22Rv1 (cell line): ENCODE measurements around the gene CACNA1F.

Source experiments
- H3K27ac ChIP-seq: fragments of 450-650 bp; 2 replicates; pipeline ENCODE4 v1.5.1; 2017
- ZFX ChIP-seq: fragments of 450-650 bp; IDR thresholded peaks from 2 replicates; pipeline ENCODE4 v1.6.1; 2017; ENCODE audit warnings: antibody characterized with exemption, borderline replicate concordance
- TF ChIP-seq, protein P1 (sequence below): fragments of 450-650 bp; IDR thresholded peaks from 2 replicates; pipeline ENCODE4 v1.5.1; 2017; ENCODE audit warnings: mild to moderate bottlenecking

Gene CACNA1F

DNA sequence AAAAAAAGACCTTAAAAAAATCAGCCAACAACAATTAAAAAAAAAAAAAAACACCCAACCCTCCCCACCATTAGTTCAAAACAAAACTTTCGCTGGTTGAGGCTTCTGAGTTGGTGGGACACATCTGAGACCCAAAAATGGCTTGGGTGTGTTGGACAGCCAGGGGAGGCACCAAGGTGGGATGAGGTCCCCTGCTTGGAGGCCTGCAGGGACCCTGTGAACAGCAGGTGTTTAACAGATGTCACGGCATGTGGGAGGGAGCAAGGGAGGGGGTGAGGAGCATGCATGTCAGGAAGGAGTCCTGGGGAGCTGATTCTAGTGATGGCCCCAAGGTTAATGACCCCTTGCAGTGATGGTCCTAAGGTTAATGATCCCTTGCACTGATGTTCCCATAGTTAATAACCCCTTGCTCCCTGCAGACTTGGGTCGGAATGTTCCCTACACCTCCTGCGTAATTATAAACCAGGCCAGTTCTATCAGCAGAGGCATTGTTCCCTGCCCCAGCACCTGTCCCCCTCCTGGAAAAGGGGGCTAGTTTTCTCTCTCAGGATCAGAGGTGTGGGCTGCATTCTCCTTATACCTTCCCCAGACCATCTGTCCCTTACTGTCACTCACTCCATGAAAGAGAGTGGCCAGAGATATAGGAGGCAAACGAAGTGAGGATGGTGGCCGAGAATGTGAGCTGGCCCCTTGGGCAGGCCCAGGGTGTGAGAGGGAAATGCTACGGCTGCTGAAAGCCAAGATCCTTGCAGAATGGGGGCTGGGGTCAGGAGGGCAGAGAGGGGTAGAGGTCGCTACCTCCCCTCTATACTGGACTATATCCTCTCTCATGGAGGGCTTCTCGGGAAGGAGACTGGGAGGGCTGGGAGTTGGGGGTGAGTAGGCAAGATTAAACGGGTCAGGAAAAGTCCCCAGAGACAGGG, 33.6 kb upstream of the CACNA1F start:
- TF ChIP-seq, protein P1, sequence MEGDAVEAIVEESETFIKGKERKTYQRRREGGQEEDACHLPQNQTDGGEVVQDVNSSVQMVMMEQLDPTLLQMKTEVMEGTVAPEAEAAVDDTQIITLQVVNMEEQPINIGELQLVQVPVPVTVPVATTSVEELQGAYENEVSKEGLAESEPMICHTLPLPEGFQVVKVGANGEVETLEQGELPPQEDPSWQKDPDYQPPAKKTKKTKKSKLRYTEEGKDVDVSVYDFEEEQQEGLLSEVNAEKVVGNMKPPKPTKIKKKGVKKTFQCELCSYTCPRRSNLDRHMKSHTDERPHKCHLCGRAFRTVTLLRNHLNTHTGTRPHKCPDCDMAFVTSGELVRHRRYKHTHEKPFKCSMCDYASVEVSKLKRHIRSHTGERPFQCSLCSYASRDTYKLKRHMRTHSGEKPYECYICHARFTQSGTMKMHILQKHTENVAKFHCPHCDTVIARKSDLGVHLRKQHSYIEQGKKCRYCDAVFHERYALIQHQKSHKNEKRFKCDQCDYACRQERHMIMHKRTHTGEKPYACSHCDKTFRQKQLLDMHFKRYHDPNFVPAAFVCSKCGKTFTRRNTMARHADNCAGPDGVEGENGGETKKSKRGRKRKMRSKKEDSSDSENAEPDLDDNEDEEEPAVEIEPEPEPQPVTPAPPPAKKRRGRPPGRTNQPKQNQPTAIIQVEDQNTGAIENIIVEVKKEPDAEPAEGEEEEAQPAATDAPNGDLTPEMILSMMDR, result no peak
- no peak overlapping the region for H3K27ac ChIP-seq

DNA sequence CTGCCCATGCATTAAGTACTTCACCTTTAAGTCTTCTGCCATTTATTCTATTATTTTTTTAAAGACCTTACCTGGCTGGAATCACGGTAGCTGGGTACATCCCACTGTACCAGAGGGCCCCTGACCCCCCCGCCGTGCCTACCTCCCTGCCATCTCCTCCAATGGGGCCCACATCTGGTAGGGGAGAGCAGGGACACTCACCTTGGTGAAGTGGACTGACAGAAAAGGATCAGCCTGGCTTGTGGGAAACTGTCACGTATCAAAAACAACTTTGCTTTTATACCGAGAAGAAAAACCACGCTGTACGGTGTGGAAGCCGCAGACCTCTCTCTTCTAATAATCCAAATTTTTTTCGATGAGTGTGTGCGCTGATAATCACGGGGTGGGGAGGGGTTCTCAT, 31.3 kb upstream of the CACNA1F start, which contains the start of gene FOXP3:
TSS of gene FOXP3 (minus strand) at position 251 of the 400 bp plus-strand sequence. CDS start 6,205 bp downstream, outside the sequence.
- TF ChIP-seq ZFX, result no peak
- TF ChIP-seq, protein P1, result no peak
- H3K27ac ChIP-seq, result no peak within 1 kb of the TSS

DNA sequence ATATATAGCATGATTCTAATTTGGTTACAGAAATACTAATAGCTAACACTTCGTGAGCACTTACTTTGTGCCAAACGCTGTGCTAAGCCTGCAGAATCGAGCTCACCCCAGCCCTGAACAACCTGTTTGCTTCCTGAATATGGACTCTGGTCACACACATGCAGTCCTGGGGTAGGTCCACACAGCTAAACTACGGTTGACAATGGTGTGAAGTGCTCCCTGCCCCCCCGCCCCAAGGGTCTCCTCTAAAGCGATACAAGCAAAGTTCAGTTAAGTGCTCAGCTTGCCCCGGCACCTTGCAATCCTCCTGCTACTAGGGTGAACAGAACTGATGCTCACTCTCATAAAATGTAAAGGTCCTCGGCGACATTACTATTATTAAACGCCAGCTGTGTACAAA, 30.5 kb upstream of the CACNA1F start:
- TF ChIP-seq ZFX, result no peak
- TF ChIP-seq, protein P1, result no peak
- no peak overlapping the region for H3K27ac ChIP-seq

DNA sequence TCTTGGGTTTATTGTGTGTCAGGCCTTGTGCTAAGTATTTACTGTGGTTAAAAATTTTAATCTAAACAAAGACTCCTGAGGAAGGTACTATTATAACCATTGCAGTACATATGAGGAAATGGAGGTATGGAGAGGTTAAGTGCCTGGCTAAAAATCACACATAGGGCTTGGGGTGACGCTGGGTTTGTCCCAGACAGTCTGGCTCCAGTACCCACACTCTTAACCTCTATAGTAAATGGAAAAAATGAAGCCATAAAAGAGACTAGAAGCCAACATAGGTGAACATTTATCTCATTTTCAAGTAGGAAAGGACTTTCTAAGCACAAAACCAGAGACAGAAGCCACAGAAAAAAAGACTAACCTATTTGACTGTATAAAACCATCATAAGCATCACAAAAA, 29.5 kb upstream of the CACNA1F start:
- TF ChIP-seq ZFX, result no peak
- TF ChIP-seq, protein P1, result no peak
- H3K27ac ChIP-seq, result no peak overlapping the region

DNA sequence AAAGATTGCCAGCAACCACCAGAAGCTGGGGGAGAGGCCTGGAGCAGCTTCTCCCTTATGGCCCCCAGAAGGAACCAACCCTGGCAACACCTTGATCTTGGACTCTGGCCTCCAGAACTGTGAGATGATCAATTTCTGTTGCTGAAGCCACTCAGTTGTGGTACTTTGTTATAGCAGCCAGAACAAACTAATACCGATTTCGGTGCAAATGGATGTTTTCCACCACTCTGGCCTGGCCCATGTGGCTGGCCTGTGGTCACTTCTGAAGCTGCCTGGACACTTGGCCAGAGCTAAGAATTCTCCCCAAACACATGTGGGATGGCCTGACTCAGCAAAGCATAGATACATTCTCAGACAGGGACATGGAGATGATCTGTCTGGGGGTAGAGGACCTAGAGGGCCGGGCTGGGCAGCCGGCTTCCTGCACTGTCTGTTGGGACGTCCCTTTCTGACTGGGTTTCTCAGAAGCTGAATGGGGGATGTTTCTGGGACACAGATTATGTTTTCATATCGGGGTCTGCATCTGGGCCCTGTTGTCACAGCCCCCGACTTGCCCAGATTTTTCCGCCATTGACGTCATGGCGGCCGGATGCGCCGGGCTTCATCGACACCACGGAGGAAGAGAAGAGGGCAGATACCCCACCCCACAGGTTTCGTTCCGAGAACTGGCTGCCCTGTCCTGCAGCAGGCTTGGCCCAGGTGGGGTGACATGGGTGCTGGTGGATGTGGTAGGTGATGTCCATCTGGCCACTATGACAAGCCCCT, 27.3 kb upstream of the CACNA1F start:
- TF ChIP-seq ZFX, result no peak
- TF ChIP-seq, protein P1, result no peak
- no peak overlapping the region for H3K27ac ChIP-seq

DNA sequence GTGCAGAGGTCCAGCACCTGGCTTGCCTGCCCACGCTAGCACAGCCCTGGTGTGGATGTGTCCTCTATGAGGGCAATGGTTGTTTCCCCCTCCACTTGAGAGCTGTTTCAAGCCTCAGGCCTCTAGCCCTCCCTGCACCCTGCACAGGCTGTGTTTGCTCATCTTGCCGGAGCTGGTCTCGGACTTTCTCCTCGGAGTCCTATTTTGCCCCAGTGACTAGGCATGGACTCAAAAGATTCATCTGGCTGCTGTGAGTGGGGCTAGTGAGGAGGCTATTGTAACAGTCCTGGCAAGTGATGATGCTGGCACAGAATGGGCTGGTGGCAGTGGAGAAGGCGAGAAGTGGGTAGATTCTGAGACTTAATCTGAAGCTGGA, 25.6 kb upstream of the CACNA1F start:
- no peak overlapping the region for H3K27ac ChIP-seq
- TF ChIP-seq, protein P1, result no peak
- no peak for TF ChIP-seq ZFX
